Osteocyte (in vitro differentiated cells): ENCODE results near the gene IMMP2L. TPM values are rescaled to one million over a fixed set of nuclear protein-coding genes. Genes with fewer than 3 reads are reported as not detected.

Experiments
- DNase-seq: peaks from one replicate; pipeline ENCODE4 v3.0.0; 2021; ENCODE audit warnings: mixed read lengths; ENCODE audit not compliant: unreplicated experiment; ENCODE audit errors: extremely low spot score
- H3K27ac Mint-ChIP-seq: one replicate; pipeline ENCODE4 v1.8.0; 2021; ENCODE audit warnings: mild to moderate bottlenecking, mixed read lengths; ENCODE audit not compliant: unreplicated experiment
- H3K27me3 Mint-ChIP-seq: one replicate; pipeline ENCODE4 v1.8.0; 2021; ENCODE audit warnings: mixed read lengths; ENCODE audit not compliant: unreplicated experiment
- H3K36me3 Mint-ChIP-seq: one replicate; pipeline ENCODE4 v1.8.0; 2021; ENCODE audit warnings: mixed read lengths; ENCODE audit not compliant: unreplicated experiment
- H3K4me1 Mint-ChIP-seq: one replicate; pipeline ENCODE4 v1.8.0; 2021; ENCODE audit warnings: mixed read lengths; ENCODE audit not compliant: unreplicated experiment
- H3K4me3 Mint-ChIP-seq: one replicate; pipeline ENCODE4 v1.8.0; 2021; ENCODE audit warnings: mild to moderate bottlenecking, moderate library complexity, mixed read lengths; ENCODE audit not compliant: unreplicated experiment
- H3K9me3 Mint-ChIP-seq: one replicate; pipeline ENCODE4 v1.8.0; 2021; ENCODE audit warnings: mixed read lengths; ENCODE audit not compliant: unreplicated experiment
- CTCF ChIP-seq: fragments of 200-600 bp; sonication (generic); IDR thresholded peaks from 2 replicates; pipeline ENCODE4 v1.5.0; 2021; ENCODE audit warnings: antibody characterized with exemption, mild to moderate bottlenecking, moderate library complexity
- total RNA-seq: library from RNA; stranded (reverse); gene quantifications from 2 replicates; pipeline ENCODE4 v1.2.1, GENCODE V29; 2021

Gene IMMP2L
- total RNA-seq, 1 donor from 2014 or later: 15.6 TPM

GRCh38 chr7:111081546-111082267 is 480.6 kb downstream of the IMMP2L start:
- Mint-ChIP-seq H3K27ac (peak overlapping the region; percentile 59), H3K4me1 (peaks cover 33% of the 10 kb centered on the region), H3K36me3 (no peaks in the 10 kb centered on the region), H3K4me3 (no peak overlapping the region), H3K9me3 (no peaks in the 10 kb centered on the region), H3K27me3 (no peaks in the 10 kb centered on the region)
- no peak for DNase-seq
- no peak for TF ChIP-seq CTCF

- no peaks in the 10 kb centered on the region for H3K36me3 Mint-ChIP-seq
- H3K9me3 Mint-ChIP-seq: no peaks in the 10 kb centered on the region
- no peak for TF ChIP-seq CTCF
- H3K4me3 Mint-ChIP-seq: no peak overlapping the region
- DNase-seq: no peak
- no peaks in the 10 kb centered on the region for H3K27me3 Mint-ChIP-seq
- H3K27ac Mint-ChIP-seq: no peak overlapping the region
- H3K4me1 Mint-ChIP-seq: peaks cover 33% of the 10 kb centered on the region
Observed at GRCh38 chr7:111080495-111081105, 481.7 kb downstream of the IMMP2L start.

GRCh38 chr7:111077001-111077400 is 485.3 kb downstream of the IMMP2L start:
- no peak for TF ChIP-seq CTCF
- Mint-ChIP-seq H3K36me3 (no peaks in the 10 kb centered on the region), H3K27ac (no peak overlapping the region), H3K27me3 (no peaks in the 10 kb centered on the region), H3K4me3 (no peak overlapping the region), H3K9me3 (no peaks in the 10 kb centered on the region), H3K4me1 (peaks cover 21% of the 10 kb centered on the region)
- DNase-seq: no peak

GRCh38 chr7:111076205-111076604 is 486.1 kb downstream of the IMMP2L start:
- Mint-ChIP-seq H3K36me3 (no peaks in the 10 kb centered on the region), H3K9me3 (no peaks in the 10 kb centered on the region), H3K27me3 (no peaks in the 10 kb centered on the region), H3K27ac (no peak overlapping the region), H3K4me1 (peaks cover 18% of the 10 kb centered on the region), H3K4me3 (no peak overlapping the region)
- no peak for TF ChIP-seq CTCF
- no peak for DNase-seq

- H3K27me3 Mint-ChIP-seq: no peaks in the 10 kb centered on the region
Observed at GRCh38 chr7:111075498-111075897, 486.8 kb downstream of the IMMP2L start.

More at GRCh38 chr7:111075498-111075897, 486.8 kb downstream of the IMMP2L start:
- H3K36me3 Mint-ChIP-seq: no peaks in the 10 kb centered on the region
- H3K4me3 Mint-ChIP-seq: no peak overlapping the region
- no peaks in the 10 kb centered on the region for H3K9me3 Mint-ChIP-seq
- TF ChIP-seq CTCF: no peak
- H3K27ac Mint-ChIP-seq: no peak overlapping the region
- peaks cover 18% of the 10 kb centered on the region for H3K4me1 Mint-ChIP-seq
- DNase-seq: no peak
